ENCODE measurements around the gene MMAA. TPM values are rescaled to one million over a fixed set of nuclear protein-coding genes. Genes with fewer than 3 reads are reported as not detected.

The MMAA gene
- total and polyA plus RNA-seq, 9 of the 15 experiments (the other 6 are each of a cell fraction or from before 2014, with no cell fraction given): 0.86 to 2.3 (median 1.4) TPM

GRCh38 chr4:145580906-145581305, 38.3 kb upstream of the MMAA start (continued):
- TF ChIP-seq TAF15 (IDR thresholded peaks at IDR 0.05; ENCODE audit: low read depth, low read length) (no peak), HLTF (IDR thresholded peaks at IDR 0.05) (no peak), PHF8 (IDR thresholded peaks at IDR 0.05; ENCODE audit: borderline replicate concordance, low read length) (no peak), STAT5A (IDR thresholded peaks at IDR 0.05; ENCODE audit: borderline replicate concordance, low read length) (no peak), CREBBP (IDR thresholded peaks at IDR 0.05; ENCODE audit: low read depth, low read length) (no peak), ELF2 (CRISPR knock-in tag; IDR thresholded peaks at IDR 0.05) (no peak), BCOR (IDR thresholded peaks at IDR 0.05) (no peak), TAF1 (IDR thresholded peaks at IDR 0.05; ENCODE audit: control insufficient read depth, extremely low read depth, insufficient read depth, low read length, severe bottlenecking) (no peak), ZNF41 (CRISPR knock-in tag; conservative IDR thresholded peaks at IDR 0.05) (no peak)
- TF ChIP-seq, protein P1, sequence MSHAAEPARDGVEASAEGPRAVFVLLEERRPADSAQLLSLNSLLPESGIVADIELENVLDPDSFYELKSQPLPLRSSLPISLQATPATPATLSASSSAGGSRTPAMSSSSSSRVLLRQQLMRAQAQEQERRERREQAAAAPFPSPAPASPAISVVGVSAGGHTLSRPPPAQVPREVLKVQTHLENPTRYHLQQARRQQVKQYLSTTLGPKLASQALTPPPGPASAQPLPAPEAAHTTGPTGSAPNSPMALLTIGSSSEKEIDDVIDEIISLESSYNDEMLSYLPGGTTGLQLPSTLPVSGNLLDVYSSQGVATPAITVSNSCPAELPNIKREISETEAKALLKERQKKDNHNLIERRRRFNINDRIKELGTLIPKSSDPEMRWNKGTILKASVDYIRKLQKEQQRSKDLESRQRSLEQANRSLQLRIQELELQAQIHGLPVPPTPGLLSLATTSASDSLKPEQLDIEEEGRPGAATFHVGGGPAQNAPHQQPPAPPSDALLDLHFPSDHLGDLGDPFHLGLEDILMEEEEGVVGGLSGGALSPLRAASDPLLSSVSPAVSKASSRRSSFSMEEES (CRISPR knock-in tag; IDR thresholded peaks at IDR 0.05): no peak
